Panc1 (cell line): ENCODE results near the gene BCAM. TPM values are rescaled to one million over a fixed set of nuclear protein-coding genes. Genes with fewer than 3 reads are reported as not detected.

ENCODE experiments used
- ATAC-seq: fragments of 200-7000 bp; cut with Tn5 transposase; 2 replicates; pipeline ENCODE4 v1.9.1; 2020; ENCODE audit warnings: mild to moderate bottlenecking, moderate library complexity
- BruUV-seq: library from RNA; stranded (reverse); fragments of 400-500 nt; replicated peaks from 2 replicates; lab custom pipeline; 2021; lab: Mats Ljungman, UMichigan
- CTCF ChIA-PET: fragments of 300-600 bp; sonication (Branson Sonifier 250); formaldehyde crosslinking; loops from one replicate; lab custom pipeline; 2022; ENCODE audit warnings: antibody characterized with exemption; lab: Charles Lee
- POLR2A ChIA-PET: fragments of 300-600 bp; sonication (Branson Sonifier 250); formaldehyde crosslinking; loops from one replicate; lab custom pipeline; 2022; ENCODE audit warnings: antibody characterized with exemption; lab: Charles Lee
- DNase-seq: peaks from one replicate; pipeline ENCODE4 v3.0.0-alpha.2; 2010; ENCODE audit warnings: low read depth, low spot score
- H3K27ac ChIP-seq: 2 replicates; pipeline ENCODE4 v1.5.1; 2011; ENCODE audit warnings: mild to moderate bottlenecking, low read length, inconsistent platforms
- H3K27me3 ChIP-seq: fragments of 200-500 bp; sonication (Bioruptor generic); 2 replicates; pipeline ENCODE4 v1.6.0; 2014; ENCODE audit warnings: low read length, inconsistent platforms; ENCODE audit not compliant: control insufficient read depth, insufficient read depth
- H3K36me3 ChIP-seq: fragments of 200-500 bp; sonication (Bioruptor generic); 2 replicates; pipeline ENCODE4 v1.5.1; 2014; ENCODE audit warnings: inconsistent platforms, mild to moderate bottlenecking, low read length, moderate library complexity; ENCODE audit not compliant: control insufficient read depth, insufficient read depth
- H3K4me1 ChIP-seq: 2 replicates; pipeline ENCODE4 v1.5.1; 2011; ENCODE audit warnings: inconsistent platforms, mild to moderate bottlenecking, low read length, moderate library complexity; ENCODE audit not compliant: control insufficient read depth, insufficient read depth
- H3K4me3 ChIP-seq, 2 experiments: 2 replicates each; pipeline ENCODE4 v1.5.1; 2011 to 2012; ENCODE audit warnings: low read depth in 2 of 2, low read length in 2 of 2, mild to moderate bottlenecking in 2 of 2, inconsistent platforms in 1 of 2, moderate library complexity in 1 of 2
- H3K9me3 ChIP-seq: fragments of 200-500 bp; sonication (Bioruptor generic); 2 replicates; pipeline ENCODE4 v1.5.1; 2014; ENCODE audit warnings: low read depth, mild to moderate bottlenecking, inconsistent platforms, low read length, moderate library complexity; ENCODE audit not compliant: control insufficient read depth, insufficient read depth
- CTCF ChIP-seq: fragments of 450-650 bp; IDR thresholded peaks from 2 replicates; pipeline ENCODE4 v1.5.1; 2017; ENCODE audit warnings: mild to moderate bottlenecking
- POLR2AphosphoS5 ChIP-seq: IDR thresholded peaks from 2 replicates; pipeline ENCODE4 v1.6.1; 2012; ENCODE audit warnings: mild to moderate bottlenecking, low read depth, low read length, moderate library complexity
- SIN3A ChIP-seq: IDR thresholded peaks from 2 replicates; pipeline ENCODE4 v1.6.1; 2012; ENCODE audit warnings: low read depth, mild to moderate bottlenecking, low read length, moderate library complexity, borderline replicate concordance; ENCODE audit not compliant: insufficient read depth
- TCF7L2 ChIP-seq: IDR thresholded peaks from 2 replicates; pipeline ENCODE4 v1.6.1; 2011; ENCODE audit warnings: mild to moderate bottlenecking, low read depth, low read length, inconsistent platforms
- in situ Hi-C: cut with HindIII; loops from 2 replicates; pipeline ENCODE4 v1.10.0; 2016; ENCODE audit warnings: low sequenced_read_pairs, low pct_unique_long_range_greater_than_20kb
- intact Hi-C: fragments of 100-400 bp; cut with micrococcal nuclease; formaldehyde crosslinking; loops from one replicate; pipeline ENCODE4 v1.10.0; 2022; ENCODE audit not compliant: unreplicated experiment
- total RNA-seq: library from RNA; stranded (reverse); gene quantifications from one replicate; pipeline ENCODE4 v1.2.1, GENCODE V29; 2021; ENCODE audit not compliant: unreplicated experiment
- TF ChIP-seq, protein P1 (sequence below), 2 experiments: IDR thresholded peaks; 2 replicates each; pipeline ENCODE4 v1.6.1; 2011 to 2012; ENCODE audit warnings: low read depth in 2 of 2, control low read depth in 1 of 2, low read length in 1 of 2, mild to moderate bottlenecking in 1 of 2, moderate library complexity in 1 of 2; ENCODE audit not compliant: insufficient read depth in 1 of 2

Gene BCAM
- total RNA-seq, 1 experiment from 2014 or later = 21.5 TPM

DNA sequence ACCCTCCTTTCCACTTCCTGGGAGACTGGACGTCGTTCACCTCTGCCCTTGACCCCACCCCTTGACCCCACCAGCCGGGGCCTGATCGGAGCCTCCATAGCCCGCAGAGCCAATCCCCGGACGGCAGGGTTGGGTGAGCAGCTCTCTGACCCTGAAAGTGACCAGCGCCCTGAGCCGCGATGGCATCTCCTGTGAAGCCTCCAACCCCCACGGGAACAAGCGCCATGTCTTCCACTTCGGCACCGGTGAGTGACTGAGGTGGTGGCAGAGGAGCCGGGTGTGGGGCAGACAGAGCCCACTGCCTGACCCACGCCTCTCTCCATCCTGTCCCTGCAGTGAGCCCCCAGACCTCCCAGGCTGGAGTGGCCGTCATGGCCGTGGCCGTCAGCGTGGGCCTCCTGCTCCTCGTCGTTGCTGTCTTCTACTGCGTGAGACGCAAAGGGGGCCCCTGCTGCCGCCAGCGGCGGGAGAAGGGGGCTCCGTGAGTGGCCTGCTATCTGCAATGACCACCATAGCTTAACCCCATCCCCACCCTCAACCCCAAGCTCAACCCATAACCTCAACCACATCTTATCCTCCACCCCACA is 10.4 kb downstream of the BCAM start:
- POLR2A ChIA-PET = no interaction called here
- CTCF ChIA-PET = no interaction called here

DNA sequence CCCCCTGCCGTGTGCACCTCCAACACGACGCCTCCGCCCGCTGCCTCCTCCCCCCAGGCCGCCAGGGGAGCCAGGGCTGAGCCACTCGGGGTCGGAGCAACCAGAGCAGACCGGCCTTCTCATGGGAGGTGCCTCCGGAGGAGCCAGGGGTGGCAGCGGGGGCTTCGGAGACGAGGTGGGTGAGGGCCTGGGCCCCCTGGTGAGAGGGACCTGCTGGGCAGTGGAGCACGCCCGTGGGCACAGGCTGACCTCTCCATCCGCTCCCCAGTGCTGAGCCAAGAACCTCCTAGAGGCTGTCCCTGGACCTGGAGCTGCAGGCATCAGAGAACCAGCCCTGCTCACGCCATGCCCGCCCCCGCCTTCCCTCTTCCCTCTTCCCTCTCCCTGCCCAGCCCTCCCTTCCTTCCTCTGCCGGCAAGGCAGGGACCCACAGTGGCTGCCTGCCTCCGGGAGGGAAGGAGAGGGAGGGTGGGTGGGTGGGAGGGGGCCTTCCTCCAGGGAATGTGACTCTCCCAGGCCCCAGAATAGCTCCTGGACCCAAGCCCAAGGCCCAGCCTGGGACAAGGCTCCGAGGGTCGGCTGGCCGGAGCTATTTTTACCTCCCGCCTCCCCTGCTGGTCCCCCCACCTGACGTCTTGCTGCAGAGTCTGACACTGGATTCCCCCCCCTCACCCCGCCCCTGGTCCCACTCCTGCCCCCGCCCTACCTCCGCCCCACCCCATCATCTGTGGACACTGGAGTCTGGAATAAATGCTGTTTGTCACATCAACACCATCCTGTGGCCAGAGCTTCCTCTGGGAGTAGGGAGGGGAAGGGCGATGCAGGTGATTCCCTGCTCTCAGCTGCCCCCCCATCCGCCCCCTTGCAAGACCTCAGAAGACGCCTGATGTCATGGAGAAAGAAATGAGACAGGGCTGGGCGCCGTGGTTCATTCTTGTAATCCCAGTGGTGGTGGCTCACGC is 12.0 kb downstream of the BCAM start:
- intact Hi-C loops = no loop called here
- Histone ChIP-seq H3K9me3 (no peaks in the 10 kb centered on the region), H3K4me3 (no peak overlapping the region), H3K36me3 (no peaks in the 10 kb centered on the region), H3K27ac (no peak overlapping the region), H3K27me3 (no peaks in the 10 kb centered on the region), H3K4me1 (no peaks in the 10 kb centered on the region)
- in situ Hi-C loops = no loop called here
- ChIA-PET POLR2A (interaction anchor here (0.6 kb wide), 1 partner anchor 1777 kb away, joined by 7 read pairs; no protein-coding TSS in a partner anchor), CTCF (no interaction called here)
- ATAC-seq (no peak), DNase-seq (no peak)
- BruUV-seq = no TSS peak
- TF ChIP-seq, protein P1, sequence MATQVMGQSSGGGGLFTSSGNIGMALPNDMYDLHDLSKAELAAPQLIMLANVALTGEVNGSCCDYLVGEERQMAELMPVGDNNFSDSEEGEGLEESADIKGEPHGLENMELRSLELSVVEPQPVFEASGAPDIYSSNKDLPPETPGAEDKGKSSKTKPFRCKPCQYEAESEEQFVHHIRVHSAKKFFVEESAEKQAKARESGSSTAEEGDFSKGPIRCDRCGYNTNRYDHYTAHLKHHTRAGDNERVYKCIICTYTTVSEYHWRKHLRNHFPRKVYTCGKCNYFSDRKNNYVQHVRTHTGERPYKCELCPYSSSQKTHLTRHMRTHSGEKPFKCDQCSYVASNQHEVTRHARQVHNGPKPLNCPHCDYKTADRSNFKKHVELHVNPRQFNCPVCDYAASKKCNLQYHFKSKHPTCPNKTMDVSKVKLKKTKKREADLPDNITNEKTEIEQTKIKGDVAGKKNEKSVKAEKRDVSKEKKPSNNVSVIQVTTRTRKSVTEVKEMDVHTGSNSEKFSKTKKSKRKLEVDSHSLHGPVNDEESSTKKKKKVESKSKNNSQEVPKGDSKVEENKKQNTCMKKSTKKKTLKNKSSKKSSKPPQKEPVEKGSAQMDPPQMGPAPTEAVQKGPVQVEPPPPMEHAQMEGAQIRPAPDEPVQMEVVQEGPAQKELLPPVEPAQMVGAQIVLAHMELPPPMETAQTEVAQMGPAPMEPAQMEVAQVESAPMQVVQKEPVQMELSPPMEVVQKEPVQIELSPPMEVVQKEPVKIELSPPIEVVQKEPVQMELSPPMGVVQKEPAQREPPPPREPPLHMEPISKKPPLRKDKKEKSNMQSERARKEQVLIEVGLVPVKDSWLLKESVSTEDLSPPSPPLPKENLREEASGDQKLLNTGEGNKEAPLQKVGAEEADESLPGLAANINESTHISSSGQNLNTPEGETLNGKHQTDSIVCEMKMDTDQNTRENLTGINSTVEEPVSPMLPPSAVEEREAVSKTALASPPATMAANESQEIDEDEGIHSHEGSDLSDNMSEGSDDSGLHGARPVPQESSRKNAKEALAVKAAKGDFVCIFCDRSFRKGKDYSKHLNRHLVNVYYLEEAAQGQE (IDR thresholded peaks at IDR 0.05; ENCODE audit: insufficient read depth in 1 of 2, low read depth in 2 of 2, low read length in 1 of 2) = no peak
- TF ChIP-seq POLR2AphosphoS5 = no peak
- no peak for TF ChIP-seq SIN3A
- no peak for TF ChIP-seq TCF7L2
- no peak for TF ChIP-seq CTCF

More for the DNA sequence above, 10.4 kb downstream of the BCAM start:
- no peak overlapping the region for H3K4me3 ChIP-seq
- no peak for DNase-seq
- intact Hi-C loops = no loop called here
- no peaks in the 10 kb centered on the region for H3K9me3 ChIP-seq
- no peak for ATAC-seq
- no peaks in the 10 kb centered on the region for H3K4me1 ChIP-seq
- in situ Hi-C loops = no loop called here
- no peaks in the 10 kb centered on the region for H3K36me3 ChIP-seq
- TF ChIP-seq SIN3A = no peak
- TF ChIP-seq POLR2AphosphoS5 = no peak
- TF ChIP-seq TCF7L2 = no peak
- TF ChIP-seq, protein P1 (IDR thresholded peaks at IDR 0.05; ENCODE audit: insufficient read depth in 1 of 2, low read depth in 2 of 2, low read length in 1 of 2) = no peak
- no peak for TF ChIP-seq CTCF
- no peak overlapping the region for H3K27ac ChIP-seq
- no TSS peak for BruUV-seq
- H3K27me3 ChIP-seq = no peaks in the 10 kb centered on the region
